GM19455 (cell line): ENCODE measurements around the gene C17orf100.
"Not testable (repeated sequence)": the region's sequence is repeated elsewhere in the genome, so short reads cannot be mapped to it uniquely, and the experiment has no call there.

Source experiments
- ATAC-seq: cut with Tn5 transposase; IDR thresholded peaks from one replicate; pipeline ENCODE4 v1.9.1; 2021; ENCODE audit not compliant: unreplicated experiment

C17orf100 gene

GRCh38 chr17:6688944-6689343 lies 37.4 kb downstream of the C17orf100 start:
- ATAC-seq, result no peak

GRCh38 chr17:6690641-6691040 lies 39.1 kb downstream of the C17orf100 start:
- no peak for ATAC-seq

- ATAC-seq, result no peak
Measured at GRCh38 chr17:6691546-6691945, 40.0 kb downstream of the C17orf100 start.

- not testable (repeated sequence) for ATAC-seq
Measured at GRCh38 chr17:6691958-6692357, 40.4 kb downstream of the C17orf100 start.

GRCh38 chr17:6695051-6695450 lies 43.5 kb downstream of the C17orf100 start:
- no peak for ATAC-seq

GRCh38 chr17:6695565-6695964 lies 44.0 kb downstream of the C17orf100 start:
- no peak for ATAC-seq

- no peak for ATAC-seq
Measured at GRCh38 chr17:6696906-6697305, 45.3 kb downstream of the C17orf100 start.

- ATAC-seq, result no peak
Measured at GRCh38 chr17:6698004-6698403, 46.4 kb downstream of the C17orf100 start.

- no peak for ATAC-seq
Measured at GRCh38 chr17:6699997-6700947, 48.7 kb downstream of the C17orf100 start.

GRCh38 chr17:6700948-6701307 lies 49.4 kb downstream of the C17orf100 start:
- ATAC-seq, result no peak

- ATAC-seq, result no peak
Measured at GRCh38 chr17:6701719-6702118, 50.2 kb downstream of the C17orf100 start.

- ATAC-seq, result no peak
Measured at GRCh38 chr17:6702567-6703215, 51.1 kb downstream of the C17orf100 start.
